Fibroblast of pulmonary artery (primary cell): Measurements from ENCODE around the gene SMCR8.

Experiments
- DNase-seq: peaks from one replicate; pipeline ENCODE4 v3.0.0-alpha.2; 2010; ENCODE audit warnings: low read depth
- H3K4me3 ChIP-seq: replicated peaks from 2 replicates; pipeline ENCODE4 v1.5.1; 2011; ENCODE audit warnings: low read depth, mild to moderate bottlenecking, control low read depth, low read length, moderate library complexity
- TF ChIP-seq, protein P1 (sequence below): IDR thresholded peaks from 2 replicates; pipeline ENCODE4 v1.5.1; 2011; ENCODE audit warnings: mild to moderate bottlenecking, control low read depth, low read length, inconsistent platforms; ENCODE audit errors: missing control alignments

The SMCR8 gene, protein sequence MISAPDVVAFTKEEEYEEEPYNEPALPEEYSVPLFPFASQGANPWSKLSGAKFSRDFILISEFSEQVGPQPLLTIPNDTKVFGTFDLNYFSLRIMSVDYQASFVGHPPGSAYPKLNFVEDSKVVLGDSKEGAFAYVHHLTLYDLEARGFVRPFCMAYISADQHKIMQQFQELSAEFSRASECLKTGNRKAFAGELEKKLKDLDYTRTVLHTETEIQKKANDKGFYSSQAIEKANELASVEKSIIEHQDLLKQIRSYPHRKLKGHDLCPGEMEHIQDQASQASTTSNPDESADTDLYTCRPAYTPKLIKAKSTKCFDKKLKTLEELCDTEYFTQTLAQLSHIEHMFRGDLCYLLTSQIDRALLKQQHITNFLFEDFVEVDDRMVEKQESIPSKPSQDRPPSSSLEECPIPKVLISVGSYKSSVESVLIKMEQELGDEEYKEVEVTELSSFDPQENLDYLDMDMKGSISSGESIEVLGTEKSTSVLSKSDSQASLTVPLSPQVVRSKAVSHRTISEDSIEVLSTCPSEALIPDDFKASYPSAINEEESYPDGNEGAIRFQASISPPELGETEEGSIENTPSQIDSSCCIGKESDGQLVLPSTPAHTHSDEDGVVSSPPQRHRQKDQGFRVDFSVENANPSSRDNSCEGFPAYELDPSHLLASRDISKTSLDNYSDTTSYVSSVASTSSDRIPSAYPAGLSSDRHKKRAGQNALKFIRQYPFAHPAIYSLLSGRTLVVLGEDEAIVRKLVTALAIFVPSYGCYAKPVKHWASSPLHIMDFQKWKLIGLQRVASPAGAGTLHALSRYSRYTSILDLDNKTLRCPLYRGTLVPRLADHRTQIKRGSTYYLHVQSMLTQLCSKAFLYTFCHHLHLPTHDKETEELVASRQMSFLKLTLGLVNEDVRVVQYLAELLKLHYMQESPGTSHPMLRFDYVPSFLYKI

DNA sequence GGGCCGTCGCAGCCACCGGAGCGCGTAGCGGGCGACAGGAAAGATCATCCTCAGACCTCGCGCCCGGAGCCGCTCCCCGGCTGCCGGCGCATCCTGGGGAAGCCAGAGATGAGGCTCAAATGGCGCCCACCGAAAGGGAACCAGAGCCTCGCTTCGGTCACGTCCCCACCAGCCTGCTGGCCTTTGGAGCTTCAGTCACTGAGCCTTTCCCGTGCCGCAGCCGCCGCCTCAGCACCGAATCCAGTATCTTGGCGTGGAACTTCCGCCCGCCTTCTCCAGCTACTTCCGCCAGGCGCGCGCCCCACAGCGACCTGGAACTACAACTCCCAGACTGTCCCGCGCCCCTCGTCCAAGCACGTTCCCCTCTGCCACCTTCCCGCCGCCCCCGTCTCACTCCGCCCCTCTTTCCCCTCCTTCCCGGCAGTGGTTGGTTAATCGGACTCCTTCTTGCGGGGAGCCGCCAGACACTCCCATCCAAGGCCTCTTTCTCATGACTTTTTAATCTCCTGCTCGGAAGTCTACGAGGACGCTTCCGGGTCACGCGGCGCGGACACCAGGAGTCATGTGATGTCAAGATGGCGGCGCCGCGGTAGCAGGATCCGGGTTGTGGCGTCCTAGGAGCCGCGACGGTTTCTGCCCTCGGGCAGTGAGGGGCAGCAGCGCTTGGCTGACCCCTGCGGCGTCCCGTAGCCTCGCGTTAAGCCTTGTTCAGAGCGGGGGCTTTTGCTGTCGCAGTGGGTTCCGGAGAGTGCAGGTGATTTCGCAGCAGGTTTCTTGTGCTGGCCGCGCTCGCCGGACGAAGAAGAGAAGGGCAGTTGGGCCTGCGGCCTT is at the start of gene SMCR8, which contains the start of gene TOP3A:
SMCR8 (plus strand) TSS at position 563 of the 831 bp plus-strand sequence. CDS start 497 bp downstream, outside the sequence.
TOP3A (minus strand) TSS at position 264 of the 831 bp plus-strand sequence; CDS start at position 48, 216 bp downstream.
- H3K4me3 ChIP-seq = peak within 1 kb of the TSS; percentile 83
- TF ChIP-seq, protein P1, sequence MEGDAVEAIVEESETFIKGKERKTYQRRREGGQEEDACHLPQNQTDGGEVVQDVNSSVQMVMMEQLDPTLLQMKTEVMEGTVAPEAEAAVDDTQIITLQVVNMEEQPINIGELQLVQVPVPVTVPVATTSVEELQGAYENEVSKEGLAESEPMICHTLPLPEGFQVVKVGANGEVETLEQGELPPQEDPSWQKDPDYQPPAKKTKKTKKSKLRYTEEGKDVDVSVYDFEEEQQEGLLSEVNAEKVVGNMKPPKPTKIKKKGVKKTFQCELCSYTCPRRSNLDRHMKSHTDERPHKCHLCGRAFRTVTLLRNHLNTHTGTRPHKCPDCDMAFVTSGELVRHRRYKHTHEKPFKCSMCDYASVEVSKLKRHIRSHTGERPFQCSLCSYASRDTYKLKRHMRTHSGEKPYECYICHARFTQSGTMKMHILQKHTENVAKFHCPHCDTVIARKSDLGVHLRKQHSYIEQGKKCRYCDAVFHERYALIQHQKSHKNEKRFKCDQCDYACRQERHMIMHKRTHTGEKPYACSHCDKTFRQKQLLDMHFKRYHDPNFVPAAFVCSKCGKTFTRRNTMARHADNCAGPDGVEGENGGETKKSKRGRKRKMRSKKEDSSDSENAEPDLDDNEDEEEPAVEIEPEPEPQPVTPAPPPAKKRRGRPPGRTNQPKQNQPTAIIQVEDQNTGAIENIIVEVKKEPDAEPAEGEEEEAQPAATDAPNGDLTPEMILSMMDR = no peak
- peak; percentile 99 for DNase-seq

DNA sequence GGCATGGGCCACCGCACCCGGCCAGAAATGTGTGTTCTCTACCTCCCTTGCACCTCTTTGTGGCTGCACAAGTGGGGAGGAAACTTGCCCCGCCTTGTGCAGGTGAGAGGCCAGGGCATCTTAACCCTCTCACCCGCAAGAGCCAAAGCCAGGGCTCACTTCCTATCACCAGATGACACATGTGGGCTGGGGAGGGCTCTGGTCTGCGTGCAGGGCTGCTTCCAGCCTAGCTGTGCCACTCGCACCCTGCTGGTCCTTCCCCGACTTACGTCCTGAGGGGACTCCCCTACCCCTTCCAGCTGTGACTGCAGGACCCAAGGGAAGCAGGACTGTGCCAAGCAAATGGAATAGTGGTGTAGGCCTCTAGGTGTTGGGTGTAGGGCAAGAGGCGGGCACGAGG is 47.7 kb upstream of the SMCR8 start:
- DNase-seq = no peak
- H3K4me3 ChIP-seq = no peak overlapping the region
- TF ChIP-seq, protein P1 = no peak

DNA sequence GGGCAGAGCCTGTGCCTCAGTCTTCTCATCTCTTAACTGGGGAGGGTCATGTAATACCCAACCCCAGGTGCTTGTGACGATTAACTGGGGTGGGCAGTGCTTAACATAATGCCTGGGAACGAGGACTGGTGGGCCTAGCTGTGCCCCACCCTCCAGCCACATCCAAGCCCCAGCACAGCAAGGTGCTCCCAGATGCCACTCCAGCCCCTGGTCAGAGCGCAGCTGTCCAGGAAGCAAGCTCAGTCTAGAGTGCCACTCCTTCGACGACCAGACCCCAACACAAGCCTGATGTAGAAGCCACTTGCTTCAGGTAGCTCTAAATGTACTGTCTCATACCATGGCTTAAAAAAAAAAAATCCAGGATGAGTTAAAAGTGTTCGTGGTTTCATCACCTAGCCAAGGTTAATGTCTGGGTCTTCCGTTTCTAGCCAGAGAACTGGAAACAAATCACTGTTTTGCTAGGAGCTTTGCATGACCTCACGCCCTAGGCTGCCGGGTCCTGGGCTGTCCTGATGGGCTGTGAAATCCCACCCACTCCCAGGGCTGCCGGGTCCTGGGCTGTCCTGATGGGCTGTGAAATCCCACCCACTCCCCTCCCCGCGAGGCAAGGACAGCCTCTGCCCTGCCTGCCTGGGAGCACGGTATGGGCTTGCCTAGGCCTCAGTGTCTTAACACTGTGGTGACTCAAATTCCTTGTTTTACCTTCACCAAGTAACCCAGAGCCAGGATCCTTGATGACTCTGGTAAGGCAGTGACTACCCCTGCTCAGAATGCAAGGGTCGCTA is 47.0 kb upstream of the SMCR8 start:
- H3K4me3 ChIP-seq = no peak overlapping the region
- peak; percentile 16 for DNase-seq
- TF ChIP-seq, protein P1 = no peak

DNA sequence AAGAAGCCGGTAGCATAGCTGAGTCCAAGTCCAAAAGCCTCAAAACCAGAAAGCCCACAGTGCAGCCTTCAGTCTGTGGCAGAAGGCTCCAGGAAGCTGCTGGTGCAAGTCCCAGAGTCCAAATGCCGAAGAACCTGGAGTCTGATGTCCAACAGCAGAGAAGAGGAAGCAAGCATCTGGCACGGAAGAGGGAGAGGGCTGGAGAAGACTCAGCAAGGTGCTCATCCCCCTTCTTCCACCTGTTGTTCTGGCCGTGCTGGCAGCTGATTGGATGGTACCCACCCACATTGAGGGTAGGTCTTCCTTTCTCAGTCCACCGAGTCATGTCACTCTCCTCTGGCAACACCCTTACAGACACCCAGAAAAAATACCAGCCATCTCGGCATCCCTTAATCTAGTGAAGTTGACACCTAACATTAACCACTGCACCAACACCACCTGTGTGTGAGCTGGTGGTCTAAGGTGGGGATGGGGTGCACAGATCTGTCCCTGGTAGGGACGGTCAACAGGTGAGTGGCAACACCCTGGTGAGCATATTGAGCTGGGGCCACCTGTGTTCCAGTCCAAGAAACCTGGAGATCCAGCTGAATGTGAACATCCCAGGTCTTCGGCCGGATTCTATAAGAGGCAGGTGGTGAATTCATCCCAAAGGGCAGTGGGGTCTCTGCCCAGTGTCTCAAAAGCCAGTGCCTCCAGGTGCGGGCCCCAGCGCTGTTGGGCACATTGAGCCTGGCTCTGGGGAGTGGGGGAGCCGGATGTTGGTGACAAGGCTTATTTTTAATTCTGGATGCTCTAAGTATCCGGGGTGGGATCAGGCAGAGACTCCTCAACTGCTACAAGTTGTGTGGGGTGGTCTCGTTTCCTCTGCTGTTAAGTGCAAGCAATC is 44.8 kb upstream of the SMCR8 start:
- DNase-seq = no peak
- no peak overlapping the region for H3K4me3 ChIP-seq
- TF ChIP-seq, protein P1 = no peak

DNA sequence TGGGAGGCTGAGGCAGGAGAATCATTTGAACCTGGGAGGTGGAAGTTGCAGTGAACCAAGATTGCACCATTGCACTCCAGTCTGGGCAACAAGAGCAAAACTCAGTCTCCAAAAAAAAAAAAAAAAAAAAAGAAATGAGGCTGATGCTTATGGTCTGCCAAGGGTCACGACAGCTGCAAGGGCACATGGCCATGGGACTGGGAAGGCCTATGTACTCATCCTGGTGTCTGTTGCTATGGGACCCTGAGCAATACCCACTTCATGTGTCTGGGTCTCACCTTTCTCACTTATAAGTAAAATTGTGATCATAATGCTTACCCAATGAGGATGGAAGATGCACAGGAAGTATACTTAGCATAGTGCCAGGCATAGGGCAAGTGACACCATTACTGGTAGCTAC is 38.0 kb upstream of the SMCR8 start:
- TF ChIP-seq, protein P1 = no peak
- DNase-seq = no peak

More for the DNA sequence above, 38.0 kb upstream of the SMCR8 start:
- H3K4me3 ChIP-seq = no peak overlapping the region
